Epithelial cell of esophagus (primary cell): ENCODE data around the gene SHTN1.
A peak's percentile ranks its signal among the peaks of the same experiment; 100 is the strongest.

Source experiments
- DNase-seq: peaks from one replicate; pipeline ENCODE4 v3.0.0; 2010; ENCODE audit warnings: low read depth
- H3K4me3 ChIP-seq: 2 replicates; pipeline ENCODE4 v1.5.1; 2011; ENCODE audit warnings: mild to moderate bottlenecking, low read length, control low read depth
- CTCF ChIP-seq: IDR thresholded peaks from 2 replicates; pipeline ENCODE4 v1.5.1; 2011; ENCODE audit warnings: low read depth, mild to moderate bottlenecking, low read length, control low read depth, inconsistent platforms; ENCODE audit not compliant: insufficient read depth; ENCODE audit errors: missing control alignments

Gene SHTN1

GRCh38 chr10:116879817-116880216 lies 125.2 kb downstream of the SHTN1 start:
- TF ChIP-seq CTCF = no peak
- no peak for DNase-seq
- no peak overlapping the region for H3K4me3 ChIP-seq

- no peak for DNase-seq
- no peak overlapping the region for H3K4me3 ChIP-seq
- TF ChIP-seq CTCF = no peak
Measured at GRCh38 chr10:116878123-116878522, 126.9 kb downstream of the SHTN1 start.

GRCh38 chr10:116877391-116877790 lies 127.6 kb downstream of the SHTN1 start:
- peak; percentile 61 for DNase-seq
- TF ChIP-seq CTCF = no peak

GRCh38 chr10:116875897-116876296 lies 129.1 kb downstream of the SHTN1 start:
- TF ChIP-seq CTCF = no peak
- no peak for DNase-seq
- no peak overlapping the region for H3K4me3 ChIP-seq

More at GRCh38 chr10:116877391-116877790, 127.6 kb downstream of the SHTN1 start:
- H3K4me3 ChIP-seq = no peak overlapping the region

- H3K4me3 ChIP-seq = no peak overlapping the region
- DNase-seq = no peak
- TF ChIP-seq CTCF = no peak
Measured at GRCh38 chr10:116873134-116873533, 131.9 kb downstream of the SHTN1 start.

- DNase-seq = no peak
- no peak for TF ChIP-seq CTCF
Measured at GRCh38 chr10:116870949-116871348, 134.0 kb downstream of the SHTN1 start.

GRCh38 chr10:116868722-116869121 lies 136.3 kb downstream of the SHTN1 start:
- DNase-seq = no peak
- TF ChIP-seq CTCF = no peak
- no peak overlapping the region for H3K4me3 ChIP-seq

More at GRCh38 chr10:116870949-116871348, 134.0 kb downstream of the SHTN1 start:
- H3K4me3 ChIP-seq = no peak overlapping the region
